Stimulated activated CD8-positive, alpha-beta memory T cell treated with anti-CD3 and anti-CD28 coated beads, Interleukin-4, amount 100 ng/mL, for 24 hours (primary cell): ENCODE measurements around the gene ATG4B.

Experiments used
- DNase-seq: peaks from one replicate; pipeline ENCODE4 v3.0.0-alpha.2; 2020; ENCODE audit warnings: low read depth

The ATG4B gene

GRCh38 chr2:241613017-241613780 is 24.3 kb upstream of the ATG4B start:
- no peak for DNase-seq

DNA sequence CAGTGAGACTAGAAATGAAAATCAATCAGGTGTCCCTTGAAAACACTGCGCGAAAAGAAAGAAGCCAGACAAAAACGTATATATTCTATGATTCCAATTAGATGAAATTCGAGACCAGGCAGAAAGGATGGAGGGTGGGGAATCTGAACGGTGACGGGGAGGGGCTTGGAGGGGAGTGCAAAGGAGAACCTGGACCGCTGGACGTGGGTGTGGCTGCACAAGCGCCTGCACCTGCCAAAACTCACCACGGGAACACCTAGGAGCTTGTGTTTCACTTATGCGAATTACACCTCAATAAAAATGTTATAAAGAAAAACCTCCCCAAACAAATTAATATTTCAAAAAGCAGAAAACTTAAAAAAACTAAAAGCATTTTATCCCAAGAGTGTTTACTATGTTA is 22.5 kb upstream of the ATG4B start:
- no peak for DNase-seq

DNA sequence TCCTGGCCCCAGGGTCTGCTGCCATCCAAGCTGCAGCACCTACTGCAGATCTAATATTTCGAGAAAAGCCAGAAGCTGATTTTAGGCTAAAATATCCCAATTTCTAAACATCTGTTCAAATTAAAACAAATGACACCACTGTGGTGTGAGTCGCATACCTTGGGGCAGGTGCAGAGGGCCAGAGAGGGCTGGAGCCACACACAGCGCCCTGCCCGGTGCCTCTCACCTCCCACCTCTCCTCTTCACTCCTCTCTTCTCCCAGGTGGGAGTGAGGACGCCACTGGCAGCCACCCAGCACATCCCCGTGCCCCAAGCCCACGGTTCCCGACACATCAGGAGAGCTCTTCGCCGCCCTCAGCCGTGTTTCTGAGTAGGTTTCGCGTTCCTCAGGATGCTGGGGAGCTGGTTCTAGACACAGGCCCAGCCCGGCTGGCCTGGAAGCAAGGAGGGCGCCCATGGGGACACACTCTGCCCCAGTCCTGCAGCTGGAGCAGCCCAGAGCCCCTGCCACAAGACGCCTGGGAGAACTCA is 21.9 kb upstream of the ATG4B start:
- no peak for DNase-seq

DNA sequence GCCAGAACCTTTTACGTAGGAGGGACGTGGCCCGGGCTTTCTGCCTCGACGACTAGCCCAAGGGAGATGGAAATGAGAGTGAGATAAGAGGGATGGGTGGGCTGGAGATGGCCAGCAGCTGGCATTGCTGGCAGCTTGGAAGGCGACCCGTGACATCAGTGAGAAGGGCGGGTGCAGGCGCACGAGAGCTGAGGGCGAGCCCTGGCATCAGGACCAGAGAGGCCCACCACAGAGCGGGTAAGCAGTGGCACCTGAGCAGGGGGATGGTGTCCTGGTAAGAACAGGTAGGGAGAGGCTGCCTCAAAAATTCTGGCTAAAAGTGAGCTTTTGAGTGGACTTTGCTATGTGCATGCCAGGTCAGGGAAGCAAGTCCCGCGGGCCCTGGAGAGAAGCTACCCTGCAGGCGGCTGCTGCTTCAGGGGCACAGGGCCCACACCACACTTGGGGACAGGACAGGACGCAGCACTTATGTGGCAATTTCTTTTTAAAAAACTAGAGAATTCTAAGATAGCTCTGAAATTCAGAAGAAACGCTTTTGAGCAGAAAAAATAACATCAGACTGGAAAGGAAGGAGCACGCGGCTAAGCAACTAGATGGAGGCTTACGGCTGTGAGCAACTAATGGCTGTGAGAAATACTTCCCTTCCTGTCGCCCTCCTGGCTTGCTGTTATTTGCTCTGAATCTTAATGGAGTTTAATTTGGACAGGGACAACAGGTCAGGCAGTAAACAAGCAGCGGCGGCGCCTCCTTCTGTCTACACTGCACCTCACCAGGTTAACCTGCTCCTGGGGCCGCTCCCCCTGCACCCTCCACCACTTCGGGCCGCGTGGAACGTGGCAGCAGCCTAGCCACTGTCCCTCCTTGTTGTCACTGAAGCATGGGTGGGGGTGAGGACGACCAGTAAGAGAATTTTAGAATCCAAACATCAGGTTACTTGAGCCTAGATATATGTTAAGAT is 21.0 kb upstream of the ATG4B start:
- no peak for DNase-seq

DNA sequence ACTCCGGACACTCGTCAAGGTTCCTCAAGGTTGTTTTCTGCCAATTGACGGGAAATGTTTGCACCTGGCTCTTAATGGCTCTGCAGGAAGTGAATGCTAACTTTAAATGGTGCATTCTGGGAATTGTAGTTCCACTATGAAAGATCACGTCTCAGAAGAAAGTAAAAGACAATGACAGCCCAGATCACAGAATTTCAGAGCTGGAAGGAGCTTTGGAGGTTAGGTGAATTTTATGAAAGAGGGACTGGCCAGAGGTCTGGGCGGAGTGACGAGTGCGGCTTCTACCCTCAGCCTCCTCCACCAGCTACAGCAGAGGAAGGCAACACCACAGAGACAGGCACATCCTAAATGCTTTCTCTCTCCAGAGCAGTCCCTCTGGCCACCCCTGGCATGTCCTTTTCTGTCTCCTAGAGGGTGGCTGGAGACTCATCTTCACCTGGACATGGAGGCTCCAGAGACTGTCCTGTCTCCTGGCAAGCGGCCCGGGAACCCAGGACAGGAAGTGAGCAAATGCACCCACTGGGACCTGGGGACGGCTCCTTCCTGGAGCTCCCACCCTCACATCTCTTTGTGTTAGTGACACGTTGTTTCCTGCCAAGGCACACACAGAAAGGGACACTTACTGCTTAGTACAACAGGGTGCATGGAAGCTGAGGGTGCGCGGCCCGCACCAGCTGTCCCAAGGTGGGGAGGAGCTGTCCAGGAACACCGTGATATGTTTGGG is 19.9 kb upstream of the ATG4B start:
- no peak for DNase-seq

- no peak for DNase-seq
Measured at GRCh38 chr2:241618296-241618805, 19.1 kb upstream of the ATG4B start.

GRCh38 chr2:241618829-241619228 is 18.7 kb upstream of the ATG4B start:
- DNase-seq = no peak

DNA sequence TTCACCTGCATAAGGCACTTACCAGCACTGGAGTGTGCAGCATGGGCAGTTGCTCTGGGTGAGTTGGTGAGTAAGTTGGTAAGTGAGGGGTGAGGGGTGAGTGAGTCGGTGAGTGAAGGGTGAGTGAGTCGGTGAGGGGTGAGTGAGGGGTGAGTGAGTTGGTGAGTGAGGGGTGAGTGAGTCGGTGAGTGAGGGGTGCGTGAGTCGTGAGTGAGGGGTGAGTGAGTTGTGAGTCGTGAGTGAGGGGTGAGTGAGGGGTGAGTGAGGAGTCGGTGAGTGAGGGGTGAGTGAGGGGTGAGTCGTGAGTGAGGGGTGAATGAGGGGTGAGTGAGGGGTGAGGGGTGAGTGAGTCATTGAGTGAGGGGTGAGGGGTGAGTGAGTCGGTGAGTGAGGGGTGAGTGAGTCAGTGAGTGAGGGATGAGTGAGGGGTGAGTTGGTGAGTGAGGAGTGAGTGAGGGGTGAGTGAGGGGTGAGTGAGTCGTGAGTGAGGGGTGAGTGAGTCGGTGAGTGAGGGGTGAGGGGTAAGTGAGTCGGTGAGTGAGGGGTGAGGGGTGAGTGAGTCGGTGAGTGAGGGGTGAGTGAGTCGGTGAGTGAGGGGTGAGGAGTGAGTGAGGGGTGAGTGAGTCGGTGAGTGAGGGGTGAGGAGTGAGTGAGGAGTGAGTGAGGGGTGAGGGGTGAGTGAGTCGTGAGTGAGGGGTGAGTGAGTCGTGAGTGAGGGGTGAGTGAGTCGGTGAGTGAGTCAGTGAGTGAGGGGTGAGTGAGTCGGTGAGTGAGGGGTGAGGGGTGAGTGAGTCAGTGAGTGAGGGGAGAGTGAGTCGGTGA is 17.7 kb upstream of the ATG4B start:
- no peak for DNase-seq

DNA sequence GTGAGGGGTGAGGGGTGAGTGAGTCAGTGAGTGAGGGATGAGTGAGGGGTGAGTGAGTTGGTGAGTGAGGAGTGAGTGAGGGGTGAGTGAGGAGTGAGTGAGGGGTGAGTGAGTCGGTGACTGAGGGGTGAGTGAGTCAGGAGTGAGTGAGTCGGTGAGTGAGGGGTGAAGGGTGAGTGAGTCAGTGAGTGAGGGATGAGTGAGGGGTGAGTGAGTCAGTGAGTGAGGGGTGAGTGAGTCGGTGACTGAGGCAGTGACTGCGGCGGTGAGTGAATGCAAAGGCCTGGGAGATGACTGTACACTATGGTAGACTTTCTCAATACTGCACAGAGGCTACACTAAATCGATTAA is 17.1 kb upstream of the ATG4B start:
- peak; percentile 31 for DNase-seq

DNA sequence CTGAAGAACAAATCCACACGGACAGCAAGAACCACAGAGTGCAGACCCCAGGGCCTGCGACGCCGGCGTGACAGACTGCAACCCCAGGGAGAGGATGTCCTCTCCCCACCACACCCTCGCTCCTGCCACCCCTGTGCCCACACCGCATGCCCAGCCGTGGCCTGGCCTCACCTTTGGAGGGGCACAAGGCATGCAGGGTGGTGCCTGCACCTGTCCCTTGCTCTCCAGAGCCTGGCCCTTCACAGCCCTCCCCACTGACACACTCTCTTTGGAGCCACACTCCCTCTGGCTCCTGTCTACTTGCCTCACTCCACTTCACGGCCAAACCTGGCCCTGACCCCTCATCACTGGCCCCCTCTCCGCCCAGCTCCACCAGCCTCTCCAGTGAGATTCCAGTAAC is 9.8 kb upstream of the ATG4B start:
- no peak for DNase-seq

- no peak for DNase-seq
Measured at GRCh38 chr2:241629762-241630435, 7.6 kb upstream of the ATG4B start.

GRCh38 chr2:241632478-241633325 is 4.8 kb upstream of the ATG4B start:
- no peak for DNase-seq

DNA sequence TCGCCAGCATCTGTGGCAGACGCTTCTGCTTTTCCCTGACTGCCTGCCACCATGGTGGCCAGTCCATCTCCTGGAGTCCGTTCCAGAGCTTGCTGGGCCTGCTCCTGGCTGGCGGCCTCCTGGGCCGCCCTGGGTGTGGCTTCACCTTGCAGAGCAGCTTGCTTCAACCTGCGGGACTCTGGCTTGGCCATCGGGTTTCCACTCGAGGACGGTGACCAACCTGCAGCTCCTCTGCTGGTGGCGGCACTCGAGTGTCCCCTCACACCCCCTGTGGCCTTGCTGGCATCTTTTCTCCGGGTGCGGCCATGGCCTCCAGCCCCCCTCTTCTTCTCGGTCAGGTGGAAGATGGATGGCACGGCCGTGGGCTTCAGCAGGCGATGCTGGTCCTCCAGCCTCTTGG is 3.9 kb upstream of the ATG4B start:
- DNase-seq = no peak

- no peak for DNase-seq
Measured at GRCh38 chr2:241635756-241636155, 1.7 kb upstream of the ATG4B start.

DNA sequence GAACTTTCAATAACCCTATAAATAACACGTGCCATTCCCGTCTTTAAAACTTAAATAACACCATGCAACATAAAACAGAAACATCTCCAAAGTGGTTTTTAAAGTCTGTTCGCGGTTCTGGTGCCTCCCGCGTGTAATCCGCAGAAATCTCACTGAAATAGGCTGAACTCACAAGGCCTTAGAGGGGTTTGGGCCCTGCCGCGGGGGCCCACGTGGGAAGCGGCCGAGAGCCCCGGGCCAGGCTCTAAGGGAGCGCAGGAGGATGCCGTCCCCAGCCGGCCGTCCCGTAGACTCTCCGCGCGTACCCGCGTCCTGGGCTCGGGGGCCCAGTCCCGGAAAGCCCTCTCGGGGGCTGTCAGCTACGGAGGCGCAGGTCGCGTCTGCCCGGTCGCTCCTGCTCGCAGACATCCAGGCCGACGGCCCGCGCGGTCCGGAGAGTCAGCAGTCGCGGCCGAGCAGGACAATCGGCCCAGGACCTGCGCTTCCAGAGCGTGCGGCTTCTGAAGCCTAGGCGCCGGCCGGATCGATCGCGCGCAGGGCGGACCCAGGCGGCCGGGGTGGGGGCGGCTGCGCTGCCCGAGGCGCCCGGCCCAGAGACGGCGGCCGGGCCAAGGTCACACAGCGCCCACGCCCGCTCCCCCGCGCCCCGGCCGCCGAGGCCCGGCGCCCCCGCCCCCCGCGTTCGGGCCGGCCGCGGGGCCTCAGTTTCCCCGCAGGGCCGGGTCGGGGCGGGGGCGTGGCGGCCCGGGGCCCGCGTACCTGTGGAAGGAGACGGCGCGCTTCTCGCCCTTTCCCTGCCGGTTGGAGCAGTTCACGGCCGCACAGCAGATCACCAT is 1.1 kb upstream of the ATG4B start:
- DNase-seq = peak; percentile 18

DNA sequence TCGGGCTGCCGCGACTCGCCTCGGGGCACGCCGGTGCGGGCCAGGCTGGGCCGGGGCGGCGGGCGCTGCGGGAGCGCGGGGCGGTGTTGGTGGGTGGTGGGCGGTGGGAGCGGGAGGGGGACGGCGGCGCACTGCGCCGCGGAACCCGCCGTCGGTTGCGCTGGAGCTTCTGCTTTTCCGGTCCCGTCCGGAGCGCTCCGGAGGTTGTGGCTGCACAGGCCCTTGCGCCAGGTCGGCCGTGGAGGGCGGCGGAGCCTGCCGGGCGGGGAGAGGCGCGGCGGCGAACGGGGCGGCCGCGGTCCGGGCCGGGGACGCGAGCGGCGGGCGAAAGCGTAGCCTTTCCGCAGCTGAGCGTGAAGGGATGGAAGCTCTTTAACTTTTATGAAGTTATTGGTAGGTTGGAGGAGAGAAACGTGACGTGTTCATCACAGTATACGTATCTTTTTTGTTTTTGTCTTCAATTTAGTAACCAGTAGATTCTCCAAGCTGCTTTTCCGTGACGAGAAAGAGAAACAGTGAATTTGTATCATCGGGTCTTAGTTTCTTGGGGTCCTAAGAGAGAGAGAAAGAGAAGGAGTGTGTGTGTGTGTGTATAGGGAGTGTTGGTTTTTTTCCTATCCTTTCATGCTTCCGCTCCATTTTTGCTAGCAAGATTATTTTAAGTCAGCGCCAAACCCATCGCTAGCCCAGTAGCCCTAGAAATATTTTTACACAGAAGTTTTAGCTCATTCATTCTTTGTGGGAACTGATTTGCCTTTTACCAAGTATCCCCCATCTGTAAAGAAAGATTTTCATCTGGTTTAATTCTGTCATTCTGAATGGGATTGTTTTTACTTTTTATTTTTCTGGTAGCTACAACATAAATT is 535 bp downstream of the ATG4B start:
- DNase-seq = peak; percentile 34

DNA sequence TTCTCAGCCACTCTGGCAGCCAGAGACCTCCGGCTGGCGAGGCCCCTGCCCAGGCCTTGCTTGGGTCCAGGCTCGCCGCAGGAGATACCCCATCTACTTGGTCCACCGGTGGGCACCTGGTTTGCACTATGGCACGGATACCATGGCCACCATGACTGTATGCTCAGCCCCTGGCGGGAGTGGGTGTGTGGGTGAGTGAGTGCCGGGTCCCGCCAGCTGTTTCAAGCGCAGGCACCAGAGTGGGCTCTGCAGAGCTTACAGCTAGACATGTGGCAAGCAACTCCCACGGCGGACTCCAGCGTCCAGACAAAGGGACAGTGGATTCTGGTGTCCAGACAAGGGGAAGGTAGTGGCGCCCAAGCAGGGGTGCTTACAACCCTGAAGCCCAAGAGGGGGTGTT is 1.4 kb downstream of the ATG4B start:
- no peak for DNase-seq

- DNase-seq = no peak
Measured at GRCh38 chr2:241639385-241639784, 1.9 kb downstream of the ATG4B start.
